CD4-positive, alpha-beta T cell treated with Interleukin-1 beta for 1 hour (primary cell): ENCODE data around the gene C11orf54.

Experiments used
- DNase-seq, 2 donors: peaks; one replicate each; pipeline ENCODE4 v3.0.0-alpha.2; 2020 to 2022

The C11orf54 gene

GRCh38 chr11:93741094-93741881 is at the start of gene C11orf54, which contains the start of gene TAF1D:
Gene C11orf54, plus strand, starts transcription at chr11:93741672. Its CDS starts 5,722 bp downstream, at chr11:93747394.
Gene TAF1D, minus strand, starts transcription at chr11:93741495. Its CDS starts 2,191 bp downstream, at chr11:93739304.
- DNase-seq = peak; percentile 97 to 98

- no peak for DNase-seq
Observed at GRCh38 chr11:93694109-93694508, 47.4 kb upstream of the C11orf54 start.

GRCh38 chr11:93694557-93694956 is 46.9 kb upstream of the C11orf54 start:
- no peak for DNase-seq

GRCh38 chr11:93697611-93698010 is 43.9 kb upstream of the C11orf54 start:
- no peak for DNase-seq

DNA sequence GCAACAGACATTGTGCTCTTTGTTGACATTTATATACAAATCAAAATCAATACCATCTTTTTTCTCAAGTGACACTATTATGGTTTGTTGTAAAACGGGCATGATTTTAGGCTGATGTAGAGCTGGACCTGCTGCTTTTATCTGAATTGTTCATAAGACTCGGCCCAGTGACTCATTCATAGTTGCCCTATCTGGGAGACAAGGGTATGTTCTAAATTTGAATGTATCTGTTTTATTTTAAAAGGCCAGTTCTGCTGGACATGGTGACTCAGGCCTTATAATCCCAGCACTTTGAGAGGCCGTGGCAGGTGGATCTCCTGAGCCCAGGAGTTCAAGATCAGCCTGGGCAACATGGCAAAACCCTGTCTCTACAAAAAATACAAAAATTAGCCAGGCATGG is 40.6 kb upstream of the C11orf54 start:
- no peak for DNase-seq

DNA sequence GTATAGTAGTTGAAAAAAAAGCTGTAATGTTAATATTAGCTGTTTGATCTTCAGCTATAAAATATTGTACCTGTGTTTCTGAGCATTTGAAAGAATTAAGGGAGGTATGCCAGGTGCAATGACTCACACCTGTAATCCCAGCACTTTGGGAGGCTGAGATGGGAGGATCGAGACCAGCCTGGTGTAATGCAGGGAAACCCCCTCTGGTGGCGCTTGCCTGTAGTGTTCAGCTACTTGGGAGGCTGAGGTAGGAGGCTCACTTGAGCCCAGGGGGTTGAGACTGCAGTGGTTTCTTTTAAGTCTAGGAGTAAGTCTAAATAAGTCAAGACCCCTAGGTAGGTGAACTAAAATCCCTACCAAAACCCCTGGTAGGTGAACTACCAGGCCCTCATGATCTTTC is 37.2 kb upstream of the C11orf54 start:
- DNase-seq = no peak

- DNase-seq = no peak
Observed at GRCh38 chr11:93710239-93710638, 31.2 kb upstream of the C11orf54 start.

- no peak for DNase-seq
Observed at GRCh38 chr11:93712678-93713077, 28.8 kb upstream of the C11orf54 start.

- DNase-seq = no peak
Observed at GRCh38 chr11:93715797-93716396, 25.6 kb upstream of the C11orf54 start.

DNA sequence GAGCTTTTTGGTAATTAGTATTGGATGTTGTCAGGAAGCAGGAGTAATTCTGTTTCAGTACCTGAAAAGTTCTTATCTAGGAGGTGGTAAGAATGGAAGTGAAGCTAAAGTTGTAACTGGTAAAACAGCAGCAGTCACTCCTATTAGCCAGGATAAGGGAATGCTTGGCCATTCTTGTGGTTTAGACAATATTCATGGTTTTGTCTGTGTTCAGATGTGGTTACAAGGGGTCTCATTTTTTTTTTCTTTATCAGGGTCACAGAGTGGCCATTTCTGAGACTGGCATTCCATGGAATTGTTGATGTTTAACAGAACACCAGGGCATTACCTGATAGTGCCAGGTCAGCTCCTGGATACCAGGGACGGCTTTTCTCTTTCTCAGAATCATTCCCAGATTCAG is 24.0 kb upstream of the C11orf54 start:
- DNase-seq = no peak

GRCh38 chr11:93718057-93718563 is 23.4 kb upstream of the C11orf54 start:
- DNase-seq = peak; percentile 30 to 44

GRCh38 chr11:93719310-93719709 is 22.2 kb upstream of the C11orf54 start:
- no peak for DNase-seq

- DNase-seq = no peak
Observed at GRCh38 chr11:93720522-93720921, 20.9 kb upstream of the C11orf54 start.

DNA sequence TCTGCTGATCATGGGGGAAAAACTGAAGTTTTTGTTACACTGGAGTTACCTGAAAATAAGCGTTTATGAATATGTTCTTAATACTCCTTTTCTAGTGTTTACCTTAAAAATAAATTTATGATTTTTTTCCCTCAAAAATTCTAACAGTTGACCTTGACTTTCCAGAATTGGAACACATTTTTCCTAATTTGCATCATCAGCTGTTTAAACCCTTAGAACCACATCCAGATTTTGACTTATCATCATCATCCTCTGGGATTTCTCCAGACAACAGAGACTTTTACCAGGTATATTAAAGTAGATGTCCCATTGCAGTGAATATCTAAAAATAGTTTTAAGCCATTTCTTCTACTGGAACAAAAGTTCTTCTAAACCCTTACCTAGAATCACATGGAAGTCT is 17.4 kb upstream of the C11orf54 start:
- no peak for DNase-seq

DNA sequence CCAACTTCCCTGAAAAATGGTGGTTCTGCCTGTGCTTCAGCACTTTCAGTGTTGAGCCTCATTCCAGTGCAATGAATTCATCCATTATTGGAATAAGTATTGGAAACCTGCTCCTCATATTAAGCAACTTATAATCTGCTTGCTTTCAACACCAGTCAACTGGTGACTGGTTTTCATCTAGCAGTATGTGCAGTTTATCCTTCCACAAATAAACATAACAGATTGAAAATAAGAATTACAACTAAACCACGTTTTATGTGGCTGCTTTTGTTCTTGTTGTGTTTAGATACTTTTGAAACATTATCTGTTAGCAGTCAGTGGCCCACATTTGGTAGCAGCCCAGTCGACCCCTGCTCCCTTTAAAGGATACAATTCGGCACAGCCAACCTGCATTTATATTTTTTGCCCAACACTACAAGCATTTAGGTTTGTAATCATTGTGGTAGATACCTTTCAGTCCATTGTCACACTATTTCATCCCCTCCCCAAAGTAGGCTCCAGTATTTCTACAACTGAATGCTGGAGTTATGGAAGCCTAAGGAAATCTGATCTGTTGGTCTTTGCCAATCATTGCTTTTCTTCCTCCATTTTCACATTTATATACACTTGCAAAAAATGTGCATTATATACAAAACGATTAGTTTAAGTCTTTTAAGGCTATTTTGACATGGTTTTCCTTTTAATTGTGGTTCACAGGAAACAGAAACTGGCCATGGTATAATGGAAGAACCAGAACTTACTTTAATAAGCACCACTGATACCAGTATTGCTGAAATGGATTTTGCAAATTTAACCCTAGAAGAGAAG is 13.3 kb upstream of the C11orf54 start:
- no peak for DNase-seq

DNA sequence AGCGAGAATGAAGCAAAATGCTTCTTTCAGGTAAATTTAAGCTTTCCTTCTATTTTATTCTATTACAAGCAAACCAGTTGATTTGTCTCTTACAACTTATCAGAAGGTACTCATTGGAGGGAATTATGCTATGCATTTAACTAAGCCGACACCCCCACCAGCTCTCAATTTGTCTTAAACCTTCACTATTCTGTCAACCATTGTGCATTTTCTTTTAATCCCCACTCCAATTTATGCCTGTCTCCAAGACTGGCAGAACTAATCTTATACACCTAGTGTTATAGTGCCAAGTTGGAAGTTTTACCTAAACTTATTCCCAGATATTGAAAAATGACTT is 12.7 kb upstream of the C11orf54 start:
- no peak for DNase-seq

GRCh38 chr11:93729129-93729616 is 12.3 kb upstream of the C11orf54 start:
- DNase-seq = no peak

DNA sequence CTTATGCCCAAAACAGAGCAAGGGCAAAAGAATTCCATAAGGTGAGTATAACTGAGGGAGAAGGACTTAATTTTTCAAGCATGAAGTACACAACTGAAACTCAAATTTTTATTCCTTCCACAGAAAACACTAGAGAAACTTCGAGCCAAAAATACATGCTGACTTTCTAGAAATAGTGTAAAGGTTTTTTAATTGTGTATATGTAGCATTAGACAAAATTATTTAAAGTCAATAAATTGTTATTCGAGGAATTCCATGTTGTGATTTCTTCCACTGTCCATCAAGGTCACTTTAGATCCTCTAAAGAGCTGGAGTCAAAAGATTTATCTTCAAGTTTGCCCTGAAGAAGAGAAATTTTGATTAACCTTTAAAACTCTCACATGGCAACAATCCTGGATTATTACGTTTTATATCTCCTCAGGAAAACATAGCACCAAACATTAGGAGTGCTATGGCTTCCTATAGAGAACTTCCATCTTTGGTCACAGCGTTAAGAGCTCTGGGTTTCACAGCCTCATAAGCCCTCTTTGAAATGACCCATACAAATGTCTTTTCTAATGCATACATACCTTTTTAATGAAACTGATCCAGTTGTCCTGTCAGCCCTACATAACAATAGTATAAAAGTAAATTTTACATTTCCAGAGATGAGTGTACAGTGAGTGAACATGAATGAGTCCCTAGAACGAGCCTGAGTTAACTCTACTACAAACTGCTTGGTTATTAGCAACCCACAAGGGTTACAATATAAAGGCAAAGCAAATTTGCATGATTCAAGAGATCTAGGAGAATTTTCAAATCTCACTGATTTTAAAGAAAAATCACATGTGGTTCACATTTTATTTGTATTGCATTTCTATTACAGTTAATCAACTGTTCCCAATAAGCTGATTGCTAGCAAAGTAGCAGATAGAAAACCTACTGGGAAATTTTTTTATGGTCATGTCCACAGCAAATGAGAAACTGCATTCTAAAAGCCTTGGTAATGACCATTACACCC is 11.1 kb upstream of the C11orf54 start:
- no peak for DNase-seq

- DNase-seq = no peak
Observed at GRCh38 chr11:93732237-93732892, 9.1 kb upstream of the C11orf54 start.

- DNase-seq = no peak
Observed at GRCh38 chr11:93733474-93733873, 8.0 kb upstream of the C11orf54 start.

DNA sequence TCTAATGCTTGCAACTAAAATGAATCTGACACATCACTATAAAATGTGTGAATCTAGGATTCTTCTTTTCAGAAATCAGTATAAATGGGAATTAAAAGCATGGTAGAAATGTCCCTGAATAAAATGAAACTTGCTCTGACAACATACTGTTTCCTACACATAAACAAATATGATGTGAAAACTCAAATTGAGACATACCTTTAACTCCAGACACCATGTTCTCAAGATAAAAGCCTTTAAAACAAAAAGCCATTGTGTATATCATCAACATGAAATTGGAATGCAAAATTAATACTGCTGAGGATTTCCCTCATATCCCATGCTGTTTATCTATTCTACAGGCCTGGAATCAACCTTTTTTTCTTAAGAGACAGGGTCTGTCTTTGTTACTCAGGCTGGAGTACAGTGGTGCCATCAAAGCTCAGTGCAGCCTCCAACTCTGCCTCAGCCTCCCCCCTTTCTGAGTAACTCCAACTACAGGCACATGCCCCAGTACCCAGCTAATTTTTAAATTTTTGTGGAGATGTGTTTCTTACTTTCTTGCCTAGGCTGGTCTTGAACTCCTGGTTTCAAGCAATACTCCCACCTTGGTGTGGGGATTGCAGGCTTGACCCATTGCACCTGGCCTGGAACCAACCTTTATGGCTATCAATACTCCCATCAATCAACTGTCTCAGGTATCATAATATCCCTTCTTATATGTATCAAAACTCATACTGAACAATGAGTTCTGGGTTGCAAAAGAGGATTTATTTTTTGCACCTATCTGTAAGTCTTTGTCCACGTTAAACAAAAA is 6.8 kb upstream of the C11orf54 start:
- no peak for DNase-seq
